Common myeloid progenitor, CD34-positive (primary cell): Measurements from ENCODE around the gene SPATA12.

Source experiments
- CTCF ChIA-PET: fragments of 350-600 bp; sonication (Branson Sonifier 250); formaldehyde crosslinking; loops from one replicate; lab custom pipeline; 2021; ENCODE audit warnings: antibody characterized with exemption; lab: Charles Lee
- POLR2A ChIA-PET: fragments of 350-600 bp; sonication (Branson Sonifier 250); formaldehyde crosslinking; loops from one replicate; lab custom pipeline; 2021; ENCODE audit warnings: antibody characterized with exemption; lab: Charles Lee
- DNase-seq, 3 donors: peaks; one replicate each; pipeline versions ENCODE4 v3.0.0 to v3.0.0-alpha.2; 2013
- H3K27ac ChIP-seq, 2 experiments: 1 replicate in 1 of 2; 2 replicates in 1 of 2; pipeline ENCODE4 v1.7.0; 2013; ENCODE audit warnings: inconsistent platforms in 2 of 2, low read length in 2 of 2, mild to moderate bottlenecking in 2 of 2, low read depth in 1 of 2, moderate library complexity in 1 of 2; ENCODE audit not compliant: severe bottlenecking in 2 of 2, insufficient read depth in 1 of 2, poor library complexity in 1 of 2
- H3K27me3 ChIP-seq, 5 experiments: replicated peaks in 2 of 5; 1 replicate in 3 of 5; 2 replicates in 2 of 5; pipeline versions ENCODE4 v1.6.1 to v1.7.0; 2013; ENCODE audit warnings: low read length in 4 of 5, mild to moderate bottlenecking in 2 of 5, moderate library complexity in 2 of 5, inconsistent platforms in 1 of 5; ENCODE audit not compliant: insufficient read depth in 5 of 5, control insufficient read depth in 4 of 5
- H3K36me3 ChIP-seq, 4 experiments: 1 replicate in 2 of 4; 2 replicates in 2 of 4; pipeline versions ENCODE4 v1.6.1 to v1.7.0; 2013; ENCODE audit warnings: low read length in 3 of 4, control low read depth in 1 of 4, mild to moderate bottlenecking in 1 of 4; ENCODE audit not compliant: control insufficient read depth in 4 of 4, insufficient read depth in 4 of 4
- H3K4me1 ChIP-seq, 4 experiments: 1 replicate in 3 of 4; 2 replicates in 1 of 4; pipeline versions ENCODE4 v1.6.1 to v1.7.1; 2013; ENCODE audit warnings: low read length in 3 of 4, mild to moderate bottlenecking in 3 of 4, control low read depth in 1 of 4, inconsistent platforms in 1 of 4, moderate library complexity in 1 of 4; ENCODE audit not compliant: control insufficient read depth in 4 of 4, insufficient read depth in 4 of 4; ENCODE audit errors: control extremely low read depth in 1 of 4
- H3K4me3 ChIP-seq, 7 experiments: 1 replicate in 4 of 7; 2 replicates in 3 of 7; pipeline versions ENCODE4 v1.5.1 to v1.7.0; 2013; ENCODE audit warnings: mild to moderate bottlenecking in 7 of 7, low read length in 6 of 7, moderate library complexity in 6 of 7, inconsistent platforms in 2 of 7, low read depth in 2 of 7, control low read depth in 1 of 7; ENCODE audit not compliant: insufficient read depth in 4 of 7, control insufficient read depth in 1 of 7; ENCODE audit errors: extremely low read depth in 1 of 7
- H3K9me3 ChIP-seq, 5 experiments: 1 replicate in 4 of 5; 2 replicates in 1 of 5; pipeline versions ENCODE4 v1.6.1 to v1.7.1; 2013; ENCODE audit warnings: low read length in 4 of 5, mild to moderate bottlenecking in 2 of 5, inconsistent platforms in 1 of 5, low read depth in 1 of 5, moderate library complexity in 1 of 5; ENCODE audit not compliant: control insufficient read depth in 4 of 5, insufficient read depth in 2 of 5; ENCODE audit errors: control extremely low read depth in 1 of 5
- WGBS: methylation state at CpG from one replicate; pipeline ENCODE4 v1.1.5; 2013; ENCODE audit not compliant: insufficient coverage; 5-methylcytosine and 5-hydroxymethylcytosine counted together

SPATA12 gene

GRCh38 chr3:57068437-57069089 lies 8.1 kb downstream of the SPATA12 start:
- Histone ChIP-seq H3K4me3 (peak overlapping the region in 1 of 7 experiments; percentile 30), H3K27ac (peak overlapping the region in 1 of 2 experiments; percentile 49), H3K27me3 (no peaks in the 10 kb centered on the region), H3K9me3 (no peaks in the 10 kb centered on the region), H3K36me3 (no peaks in the 10 kb centered on the region), H3K4me1 (peaks cover 0 to 33% (median 21%) of the 10 kb centered on the region in 4 experiments)
- DNase-seq = peak; percentile 72 to 93 (median 87)
- ChIA-PET CTCF (no interaction called here), POLR2A (interaction anchor here (0.5 to 1.3 kb wide), 3 partner anchors 10 to 212 kb away, joined by 3 to 13 read pairs (median 3); no protein-coding TSS in a partner anchor)
- 66% methylated on average over 7 of the region's 11 CpGs for WGBS

- Histone ChIP-seq H3K27ac (no peak overlapping the region), H3K4me1 (peaks cover 0 to 23% (median 15%) of the 10 kb centered on the region in 4 experiments), H3K36me3 (peaks cover 0 to 2% (median 0%) of the 10 kb centered on the region in 4 experiments), H3K9me3 (no peaks in the 10 kb centered on the region), H3K27me3 (no peaks in the 10 kb centered on the region), H3K4me3 (no peak overlapping the region)
- ChIA-PET POLR2A (interaction anchor here (1.3 kb wide), 1 partner anchor 9 kb away, joined by 13 read pairs; no protein-coding TSS in a partner anchor), CTCF (no interaction called here)
- WGBS = no CpG with 5 or more reads among the region's 6 CpGs
- DNase-seq = no peak
These were observed 9.0 kb downstream of the SPATA12 start for GRCh38 chr3:57069503-57069902.

- H3K9me3 ChIP-seq = no peaks in the 10 kb centered on the region
- peaks cover 0 to 22% (median 12%) of the 10 kb centered on the region in 4 experiments for H3K4me1 ChIP-seq
- ChIA-PET POLR2A (interaction anchor here (0.6 kb wide), 1 partner anchor 10 kb away, joined by 3 read pairs; no protein-coding TSS in a partner anchor), CTCF (no interaction called here)
- H3K27ac ChIP-seq = no peak overlapping the region
- WGBS = 100% methylated on average over 2 of the region's 3 CpGs
- DNase-seq = no peak
- peaks cover 0 to 7% (median 0%) of the 10 kb centered on the region in 4 experiments for H3K36me3 ChIP-seq
- no peak overlapping the region for H3K4me3 ChIP-seq
- H3K27me3 ChIP-seq = peaks cover 0 to 4% (median 0%) of the 10 kb centered on the region in 5 experiments
These were observed 13.2 kb downstream of the SPATA12 start for GRCh38 chr3:57073628-57074027.

- ChIA-PET POLR2A (interaction anchor here (0.6 kb wide), 1 partner anchor 9 kb away, joined by 3 read pairs; no protein-coding TSS in a partner anchor), CTCF (no interaction called here)
- WGBS = 100% methylated on average over 1 of the region's 4 CpGs
- no peak overlapping the region for H3K4me3 ChIP-seq
- H3K9me3 ChIP-seq = no peaks in the 10 kb centered on the region
- peaks cover 0 to 21% (median 13%) of the 10 kb centered on the region in 4 experiments for H3K4me1 ChIP-seq
- H3K36me3 ChIP-seq = peaks cover 0 to 7% (median 0%) of the 10 kb centered on the region in 4 experiments
- H3K27ac ChIP-seq = no peak overlapping the region
- no peak for DNase-seq
- peaks cover 0 to 4% (median 0%) of the 10 kb centered on the region in 5 experiments for H3K27me3 ChIP-seq
These were observed 13.7 kb downstream of the SPATA12 start for GRCh38 chr3:57074135-57074534.

GRCh38 chr3:57076422-57076951 lies 16.0 kb downstream of the SPATA12 start:
- WGBS = 100% methylated on average over 1 of the region's 3 CpGs
- DNase-seq = no peak
- Histone ChIP-seq H3K27me3 (peaks cover 0 to 4% (median 0%) of the 10 kb centered on the region in 5 experiments), H3K27ac (no peak overlapping the region), H3K4me3 (no peak overlapping the region), H3K9me3 (no peaks in the 10 kb centered on the region), H3K36me3 (peaks cover 0 to 7% (median 0%) of the 10 kb centered on the region in 4 experiments), H3K4me1 (peaks cover 0 to 35% (median 16%) of the 10 kb centered on the region in 4 experiments)
- ChIA-PET POLR2A (no interaction called here), CTCF (interaction anchor here (0.7 to 1.6 kb wide), 3 partner anchors 77 to 88 kb away, joined by 3 to 4 read pairs (median 3); no protein-coding TSS in a partner anchor)

- ChIA-PET POLR2A (interaction anchor here (0.6 to 1.6 kb wide), 2 partner anchors 9 to 86 kb away, joined by 4 to 13 read pairs; no protein-coding TSS in a partner anchor), CTCF (interaction anchor here (0.6 to 2.0 kb wide), 12 partner anchors 11 to 375 kb away, joined by 3 to 14 read pairs (median 3); partner anchors contain the start of gene SPATA12)
- peaks cover 0 to 7% (median 0%) of the 10 kb centered on the region in 4 experiments for H3K36me3 ChIP-seq
- peak overlapping the region; percentile 56 to 88 (median 74) for H3K4me3 ChIP-seq
- WGBS = 29% methylated on average over 6 of the region's 9 CpGs
- H3K9me3 ChIP-seq = no peaks in the 10 kb centered on the region
- peaks cover 0 to 35% (median 16%) of the 10 kb centered on the region in 4 experiments for H3K4me1 ChIP-seq
- H3K27ac ChIP-seq = no peak overlapping the region
- DNase-seq = no peak
- H3K27me3 ChIP-seq = peaks cover 0 to 4% (median 0%) of the 10 kb centered on the region in 5 experiments
These were observed 17.3 kb downstream of the SPATA12 start for GRCh38 chr3:57077630-57078343.
